Inflammatory macrophage treated with lipopolysaccharide for 4 hours (primary cell): ENCODE results near the gene CCDC167.
"Not testable (repeated sequence)": the region's sequence is repeated elsewhere in the genome, so short reads cannot be mapped to it uniquely, and the experiment has no call there.

Experiments used
- DNase-seq: peaks from one replicate; pipeline ENCODE4 v3.0.0-alpha.2; 2020

CCDC167 gene

GRCh38 chr6:37507077-37507476 lies 7.4 kb upstream of the CCDC167 start:
- DNase-seq = no peak

GRCh38 chr6:37506479-37506878 lies 6.8 kb upstream of the CCDC167 start:
- DNase-seq = no peak

- no peak for DNase-seq
Measured at GRCh38 chr6:37504024-37504423, 4.3 kb upstream of the CCDC167 start.

GRCh38 chr6:37503309-37503965 lies 3.7 kb upstream of the CCDC167 start:
- peak; percentile 33 for DNase-seq

GRCh38 chr6:37502703-37503291 lies 3.1 kb upstream of the CCDC167 start:
- peak; percentile 26 for DNase-seq

GRCh38 chr6:37501632-37502491 lies 2.2 kb upstream of the CCDC167 start:
- DNase-seq = no peak

GRCh38 chr6:37500904-37501303 lies 1.2 kb upstream of the CCDC167 start:
- not testable (repeated sequence) for DNase-seq

- no peak for DNase-seq
Measured at GRCh38 chr6:37500294-37500608, 558 bp upstream of the CCDC167 start.

GRCh38 chr6:37496951-37497885 lies 2.5 kb downstream of the CCDC167 start:
- DNase-seq = no peak

GRCh38 chr6:37495244-37495934 lies 4.3 kb downstream of the CCDC167 start:
- no peak for DNase-seq

- no peak for DNase-seq
Measured at GRCh38 chr6:37493661-37493995, 6.1 kb downstream of the CCDC167 start.

GRCh38 chr6:37492991-37493660 lies 6.6 kb downstream of the CCDC167 start:
- DNase-seq = no peak

- no peak for DNase-seq
Measured at GRCh38 chr6:37492236-37492972, 7.3 kb downstream of the CCDC167 start.

- DNase-seq = no peak
Measured at GRCh38 chr6:37491830-37492208, 7.9 kb downstream of the CCDC167 start.

GRCh38 chr6:37491171-37491829 lies 8.4 kb downstream of the CCDC167 start:
- no peak for DNase-seq

- DNase-seq = no peak
Measured at GRCh38 chr6:37490536-37491170, 9.0 kb downstream of the CCDC167 start.

- no peak for DNase-seq
Measured at GRCh38 chr6:37489697-37490336, 9.9 kb downstream of the CCDC167 start.

- DNase-seq = no peak
Measured at GRCh38 chr6:37488476-37488875, 11.2 kb downstream of the CCDC167 start.

- no peak for DNase-seq
Measured at GRCh38 chr6:37487591-37488380, 11.9 kb downstream of the CCDC167 start.
